Immature natural killer cell (primary cell): ENCODE measurements around the gene FAM167B. TPM values are rescaled to one million over a fixed set of nuclear protein-coding genes. Genes with fewer than 3 reads are reported as not detected.

ENCODE experiments used
- DNase-seq, 3 donors: peaks; one replicate each; pipeline ENCODE4 v3.0.0; 2022; ENCODE audit warnings: mixed read lengths in 1 of 3
- H3K27ac Mint-ChIP-seq, 6 donors: one replicate each; pipeline ENCODE4 v1.8.0; 2020; ENCODE audit warnings: mixed read lengths in 6 of 6, mild to moderate bottlenecking in 5 of 6, inconsistent platforms in 4 of 6, moderate library complexity in 3 of 6
- H3K27me3 Mint-ChIP-seq, 3 donors: one replicate each; pipeline ENCODE4 v1.8.0; 2020 to 2021; ENCODE audit warnings: low read depth in 3 of 3, mild to moderate bottlenecking in 3 of 3, mixed read lengths in 3 of 3, moderate library complexity in 3 of 3, inconsistent platforms in 1 of 3
- H3K36me3 Mint-ChIP-seq, 3 donors: one replicate each; pipeline ENCODE4 v1.8.0; 2020; ENCODE audit warnings: mixed read lengths in 3 of 3, inconsistent platforms in 2 of 3, mild to moderate bottlenecking in 2 of 3
- H3K4me1 Mint-ChIP-seq, 2 donors: one replicate each; pipeline ENCODE4 v1.8.0; 2020; ENCODE audit warnings: inconsistent platforms in 2 of 2, mild to moderate bottlenecking in 2 of 2, mixed read lengths in 2 of 2, moderate library complexity in 1 of 2
- H3K4me3 Mint-ChIP-seq, 5 donors: one replicate each; pipeline ENCODE4 v1.8.0; 2020; ENCODE audit warnings: mild to moderate bottlenecking in 5 of 5, mixed read lengths in 5 of 5, inconsistent platforms in 3 of 5, moderate library complexity in 3 of 5
- H3K9me3 Mint-ChIP-seq, 6 donors: one replicate each; pipeline ENCODE4 v1.8.0; 2020; ENCODE audit warnings: mild to moderate bottlenecking in 6 of 6, mixed read lengths in 6 of 6, inconsistent platforms in 4 of 6, moderate library complexity in 3 of 6
- polyA plus RNA-seq, 3 donors: library from polyadenylated mRNA; unstranded; fragments of 300-500 nt; fragmentation: Illumina TruSeq; gene quantifications; one replicate each; pipeline ENCODE4 v1.2.3, GENCODE V29; 2021

The FAM167B gene
- under 1 TPM in 2 of 3 donors, not detected in 1; 0.28 to 0.53 TPM for polyA plus RNA-seq

DNA sequence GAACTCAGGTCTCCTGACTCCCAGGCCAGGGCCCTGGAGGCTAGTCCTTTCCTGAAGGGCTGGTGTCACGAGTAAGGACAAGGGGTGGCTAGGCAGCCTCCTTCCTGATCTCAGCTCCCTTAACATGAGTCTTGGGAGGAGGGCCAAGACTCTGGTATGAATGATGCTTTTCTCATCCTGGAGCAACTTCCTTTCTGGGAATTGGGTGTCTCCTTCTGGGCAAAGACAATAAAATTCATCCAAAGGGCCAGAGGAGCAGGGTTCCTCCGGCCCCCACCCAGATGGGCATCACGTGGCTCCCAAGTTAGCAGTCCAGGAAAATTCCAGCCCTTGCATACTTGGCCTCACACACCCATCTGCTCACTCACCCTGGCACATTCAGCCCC lies at the start of gene FAM167B:
TSS of gene FAM167B (plus strand) at position 335 of the 386 bp plus-strand sequence. CDS start 200 bp downstream, outside the sequence.
- Mint-ChIP-seq H3K4me1 (peaks cover 43 to 53% of the 10 kb centered on the region in 2 donors), H3K36me3 (peaks cover 0 to 4% (median 3%) of the 10 kb centered on the region in 3 donors), H3K27ac (peak within 1 kb of the TSS; percentile 91 to 98 (median 96)), H3K27me3 (peaks cover 14 to 21% (median 19%) of the 10 kb centered on the region in 3 donors), H3K4me3 (peak within 1 kb of the TSS; percentile 48 to 85 (median 80)), H3K9me3 (peaks cover 0 to 1% (median 0%) of the 10 kb centered on the region in 6 donors)
- no peak for DNase-seq

- Mint-ChIP-seq H3K36me3 (peaks cover 13 to 42% (median 13%) of the 10 kb centered on the region in 3 donors), H3K27me3 (peaks cover 2 to 4% (median 3%) of the 10 kb centered on the region in 3 donors), H3K4me3 (no peak overlapping the region), H3K4me1 (peaks cover 52 to 72% of the 10 kb centered on the region in 2 donors), H3K9me3 (no peaks in the 10 kb centered on the region), H3K27ac (peak overlapping the region in 2 of 6 donors; percentile 28 to 76)
- no peak for DNase-seq
Measured at GRCh38 chr1:32197837-32198236, 49.2 kb upstream of the FAM167B start.

DNA sequence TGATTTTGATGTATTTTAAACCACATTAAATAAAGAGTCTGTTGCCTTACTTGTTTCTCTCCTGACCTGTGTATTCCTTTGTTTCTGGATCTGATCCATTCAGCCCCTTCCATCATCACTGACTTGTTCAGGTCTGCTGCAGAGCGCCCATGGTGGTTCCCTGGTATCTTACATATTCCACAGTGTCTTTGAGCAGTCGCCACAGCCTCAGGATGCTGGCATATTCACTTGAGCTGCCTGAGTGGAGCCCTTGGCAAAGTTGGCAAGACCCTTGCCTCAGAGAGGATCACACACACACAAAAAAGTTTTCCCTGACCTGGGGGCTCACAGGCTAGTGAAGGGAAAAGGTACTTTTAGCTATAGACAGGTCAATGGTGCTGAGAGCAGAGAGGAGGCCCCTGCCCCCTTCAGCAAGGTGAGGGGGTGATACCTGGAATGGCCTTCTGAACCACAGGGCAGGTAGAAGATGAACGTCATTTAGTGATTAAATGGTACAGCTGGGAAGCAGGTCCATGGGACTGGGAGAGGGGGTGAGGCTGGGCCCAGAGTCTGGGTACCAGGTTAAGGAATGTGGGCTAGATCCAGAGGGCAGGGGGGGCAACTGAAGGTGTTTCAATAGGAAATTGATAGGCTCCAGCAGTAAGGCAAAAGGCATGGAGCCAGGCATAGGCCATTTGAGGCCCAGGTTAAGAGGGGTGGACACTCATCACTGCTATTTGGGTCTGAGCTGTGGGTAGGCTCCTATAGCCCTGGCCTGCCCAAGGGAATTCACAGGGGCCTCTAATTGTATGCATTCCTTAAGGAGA lies 48.6 kb upstream of the FAM167B start:
- H3K9me3 Mint-ChIP-seq: no peaks in the 10 kb centered on the region
- H3K4me3 Mint-ChIP-seq: peak overlapping the region in 3 of 5 donors; percentile 8 to 33 (median 29)
- no peak for DNase-seq
- H3K27me3 Mint-ChIP-seq: peaks cover 2 to 4% (median 3%) of the 10 kb centered on the region in 3 donors
- H3K36me3 Mint-ChIP-seq: peaks cover 7 to 36% (median 8%) of the 10 kb centered on the region in 3 donors
- peak overlapping the region; percentile 11 to 84 (median 44) for H3K27ac Mint-ChIP-seq
- H3K4me1 Mint-ChIP-seq: peaks cover 54 to 74% of the 10 kb centered on the region in 2 donors

GRCh38 chr1:32199043-32199716 lies 47.8 kb upstream of the FAM167B start:
- no peak for DNase-seq
- H3K27me3 Mint-ChIP-seq: peaks cover 2 to 4% (median 3%) of the 10 kb centered on the region in 3 donors
- no peaks in the 10 kb centered on the region for H3K9me3 Mint-ChIP-seq
- H3K4me1 Mint-ChIP-seq: peaks cover 57 to 78% of the 10 kb centered on the region in 2 donors
- peak overlapping the region in 1 of 5 donors; percentile 14 for H3K4me3 Mint-ChIP-seq
- peak overlapping the region in 5 of 6 donors; percentile 32 to 98 (median 93) for H3K27ac Mint-ChIP-seq
- peaks cover under 1 to 29% (median 3%) of the 10 kb centered on the region in 3 donors for H3K36me3 Mint-ChIP-seq

GRCh38 chr1:32199717-32200072 lies 47.3 kb upstream of the FAM167B start:
- Mint-ChIP-seq H3K27me3 (peaks cover 2 to 4% (median 3%) of the 10 kb centered on the region in 3 donors), H3K27ac (peak overlapping the region in 5 of 6 donors; percentile 85 to 98 (median 94)), H3K4me3 (peak overlapping the region; percentile 90 to 98 (median 95)), H3K4me1 (peaks cover 61 to 75% of the 10 kb centered on the region in 2 donors), H3K9me3 (no peaks in the 10 kb centered on the region), H3K36me3 (peaks cover 0 to 25% (median 0%) of the 10 kb centered on the region in 3 donors)
- no peak for DNase-seq

GRCh38 chr1:32200226-32201010 lies 46.6 kb upstream of the FAM167B start, which contains the start of gene CCDC28B:
TSS of gene CCDC28B (plus strand) at chr1:32200595. CDS start at chr1:32201936, 1,341 bp downstream.
- Mint-ChIP-seq H3K4me1 (peaks cover 63 to 68% of the 10 kb centered on the region in 2 donors), H3K27ac (peak within 1 kb of the TSS; percentile 85 to 99 (median 98)), H3K27me3 (peaks cover 2 to 4% (median 4%) of the 10 kb centered on the region in 3 donors)

DNA sequence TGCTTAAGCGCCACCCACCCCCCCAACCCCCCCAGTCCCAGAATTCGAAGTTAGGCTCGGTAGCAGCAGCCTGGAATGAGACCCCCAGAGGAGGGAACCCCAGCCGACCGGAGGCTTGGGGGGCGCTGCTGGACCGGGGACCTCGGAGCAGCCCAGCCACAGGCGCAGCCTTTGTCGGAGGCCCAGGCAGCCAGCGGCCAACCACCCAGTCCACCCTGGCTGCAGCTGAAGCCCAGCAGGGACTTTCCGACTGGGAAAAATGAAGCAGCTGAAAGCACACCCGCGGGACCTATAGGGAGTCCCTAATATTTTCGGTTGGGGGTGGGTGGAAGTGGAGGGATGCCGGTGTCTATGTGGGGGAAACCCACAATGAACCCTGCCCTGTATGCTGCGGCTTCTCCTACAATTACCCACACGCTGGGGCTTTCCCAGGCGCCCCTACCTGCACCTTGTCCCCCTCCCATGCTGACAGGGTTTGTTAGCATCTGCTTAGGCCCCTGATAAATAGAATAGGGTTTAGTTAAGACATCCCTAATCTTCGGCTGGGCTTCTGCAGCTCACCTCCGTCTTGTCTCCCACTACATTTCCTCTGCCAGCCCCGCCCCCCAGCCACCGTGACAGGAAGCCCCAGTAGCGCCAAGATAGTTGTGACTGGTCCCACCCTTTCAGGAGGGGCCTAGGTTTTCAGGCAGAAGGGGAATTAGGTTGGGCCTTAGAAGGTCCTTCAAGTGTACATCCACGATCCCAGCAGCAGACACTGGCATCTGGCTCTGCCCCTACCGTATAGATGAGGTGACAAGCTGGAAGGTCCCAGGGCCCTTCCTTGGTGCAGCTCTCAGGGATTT lies 45.8 kb upstream of the FAM167B start:
- Mint-ChIP-seq H3K36me3 (peaks cover 0 to 14% (median 0%) of the 10 kb centered on the region in 3 donors), H3K4me3 (peak overlapping the region; percentile 95 to 98 (median 96)), H3K9me3 (no peaks in the 10 kb centered on the region), H3K4me1 (peaks cover 64 to 68% of the 10 kb centered on the region in 2 donors), H3K27me3 (peaks cover 0 to 10% (median 5%) of the 10 kb centered on the region in 3 donors), H3K27ac (peak overlapping the region; percentile 85 to 99 (median 98))
- DNase-seq: peak; percentile 76 to 79 (median 77)

More at GRCh38 chr1:32200226-32201010, 46.6 kb upstream of the FAM167B start, which contains the start of gene CCDC28B:
- H3K9me3 Mint-ChIP-seq: no peaks in the 10 kb centered on the region
- H3K4me3 Mint-ChIP-seq: peak within 1 kb of the TSS; percentile 95 to 98 (median 96)
- peak; percentile 60 to 64 (median 62) for DNase-seq
- H3K36me3 Mint-ChIP-seq: peaks cover 0 to 20% (median 0%) of the 10 kb centered on the region in 3 donors

- H3K4me3 Mint-ChIP-seq: peak overlapping the region; percentile 84 to 88 (median 85)
- peaks cover 0 to 12% (median 5%) of the 10 kb centered on the region in 3 donors for H3K27me3 Mint-ChIP-seq
- no peaks in the 10 kb centered on the region for H3K36me3 Mint-ChIP-seq
- H3K4me1 Mint-ChIP-seq: peaks cover 49 to 52% of the 10 kb centered on the region in 2 donors
- DNase-seq: no peak
- H3K9me3 Mint-ChIP-seq: no peaks in the 10 kb centered on the region
- H3K27ac Mint-ChIP-seq: peak overlapping the region; percentile 71 to 87 (median 81)
Measured at GRCh38 chr1:32204943-32205361, 42.1 kb upstream of the FAM167B start.

DNA sequence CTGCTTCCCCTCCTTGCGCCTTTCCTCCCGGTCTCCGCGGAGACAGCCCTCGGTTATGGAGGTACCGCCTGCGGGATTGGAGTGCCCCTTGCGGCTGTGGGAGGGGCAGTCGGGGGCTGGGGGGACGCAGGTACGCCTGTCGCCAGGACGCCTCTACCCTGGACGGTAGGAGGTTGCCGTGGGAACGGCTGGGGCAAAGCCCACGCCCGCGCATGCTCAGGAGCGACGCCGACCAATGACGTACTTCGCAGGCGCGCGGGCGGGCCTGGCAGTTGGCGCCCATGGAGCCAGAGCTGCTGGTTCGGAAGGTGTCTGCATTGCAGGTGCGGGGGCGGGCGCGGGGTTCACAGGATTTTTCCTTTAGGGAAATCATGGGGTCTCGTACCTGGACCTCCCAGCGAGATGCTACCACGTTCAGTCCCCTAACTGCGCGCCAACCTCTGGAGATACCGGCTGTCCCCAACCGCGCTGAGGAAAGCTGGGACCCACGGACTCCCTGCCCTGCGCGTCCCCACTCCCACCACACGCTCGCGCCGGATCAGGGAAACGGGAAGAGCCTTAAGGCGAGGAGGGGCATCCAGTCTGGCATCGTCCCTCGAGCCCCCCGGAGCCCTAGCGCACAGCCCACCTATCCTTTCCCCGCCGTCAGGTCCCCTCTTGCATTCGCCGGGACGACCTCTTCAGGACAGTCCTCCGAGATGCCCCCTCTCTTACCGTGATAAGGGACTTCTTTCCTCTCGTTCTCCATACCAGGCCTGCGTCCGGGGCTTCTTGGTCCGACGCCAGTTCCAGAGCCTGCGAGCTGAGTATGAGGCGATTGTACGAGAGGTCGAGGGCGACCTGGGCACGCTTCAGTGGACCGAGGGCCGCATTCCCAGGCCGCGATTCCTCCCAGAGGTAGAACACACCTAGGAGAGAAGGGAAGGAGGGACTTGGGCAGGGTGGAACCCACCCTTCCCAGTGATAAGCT lies 41.3 kb upstream of the FAM167B start, which contains the start of gene IQCC:
TSS of gene IQCC (plus strand) at position 271 of the 970 bp plus-strand sequence. CDS start at position 282, 11 bp downstream.
- no peaks in the 10 kb centered on the region for H3K9me3 Mint-ChIP-seq
- peaks cover 0 to 12% (median 5%) of the 10 kb centered on the region in 3 donors for H3K27me3 Mint-ChIP-seq
- H3K4me3 Mint-ChIP-seq: peak within 1 kb of the TSS; percentile 84 to 88 (median 85)
- peaks cover 43 to 45% of the 10 kb centered on the region in 2 donors for H3K4me1 Mint-ChIP-seq
- H3K27ac Mint-ChIP-seq: peak within 1 kb of the TSS; percentile 80 to 91 (median 85)
- H3K36me3 Mint-ChIP-seq: no peaks in the 10 kb centered on the region
- DNase-seq: peak; percentile 83 to 85 (median 85)

GRCh38 chr1:32208469-32208868 lies 38.6 kb upstream of the FAM167B start:
- Mint-ChIP-seq H3K4me3 (no peak overlapping the region), H3K4me1 (peaks cover 25% of the 10 kb centered on the region in 2 donors), H3K36me3 (no peaks in the 10 kb centered on the region), H3K9me3 (no peaks in the 10 kb centered on the region), H3K27ac (peak overlapping the region in 1 of 6 donors; percentile 59), H3K27me3 (peaks cover 0 to 8% (median 1%) of the 10 kb centered on the region in 3 donors)
- DNase-seq: no peak

- Mint-ChIP-seq H3K27me3 (peaks cover 0 to 8% (median 1%) of the 10 kb centered on the region in 3 donors), H3K27ac (peak within 1 kb of the TSS in 2 of 6 donors; percentile 24 to 59), H3K9me3 (no peaks in the 10 kb centered on the region), H3K36me3 (no peaks in the 10 kb centered on the region), H3K4me3 (no peak within 1 kb of the TSS), H3K4me1 (peaks cover 21 to 22% of the 10 kb centered on the region in 2 donors)
- no peak for DNase-seq
Measured at GRCh38 chr1:32208891-32209328, 38.1 kb upstream of the FAM167B start, which contains the start of gene DCDC2B. TSS of gene DCDC2B (plus strand) at chr1:32209089. CDS start at chr1:32209094, 5 bp downstream.
